WTC11 (cell line): ENCODE data around the gene CENPX. TPM values are rescaled to one million over a fixed set of nuclear protein-coding genes. Genes with fewer than 3 reads are reported as not detected.
A peak's percentile ranks its signal among the peaks of the same experiment; 100 is the strongest.

Source experiments
- ATAC-seq: fragments of 200-7000 bp; cut with Tn5 transposase; 2 replicates; pipeline ENCODE4 v1.10.0; 2021; ENCODE audit warnings: mild to moderate bottlenecking, moderate library complexity
- CTCF ChIA-PET: fragments of 300-600 bp; sonication (Branson Sonifier 250); formaldehyde crosslinking; loops from one replicate; lab custom pipeline; 2021; ENCODE audit warnings: antibody characterized with exemption; lab: Charles Lee
- POLR2A ChIA-PET: fragments of 350-600 bp; sonication (Branson Sonifier 250); formaldehyde crosslinking; loops from one replicate; lab custom pipeline; 2021; ENCODE audit warnings: antibody characterized with exemption; lab: Charles Lee
- DNase-seq: peaks from one replicate; pipeline ENCODE4 v3.0.0; 2021; ENCODE audit warnings: low spot score
- H3K27ac Mint-ChIP-seq: 2 replicates; pipeline ENCODE4 v1.8.0; 2021; ENCODE audit warnings: mixed read lengths
- H3K27me3 Mint-ChIP-seq: 2 replicates; pipeline ENCODE4 v1.8.0; 2021; ENCODE audit warnings: low read depth, mild to moderate bottlenecking, moderate library complexity, mixed read lengths
- H3K36me3 Mint-ChIP-seq: 2 replicates; pipeline ENCODE4 v1.8.0; 2021; ENCODE audit warnings: mixed read lengths
- H3K4me1 Mint-ChIP-seq: 2 replicates; pipeline ENCODE4 v1.8.0; 2022; ENCODE audit warnings: mixed read lengths
- H3K4me3 Mint-ChIP-seq: 2 replicates; pipeline ENCODE4 v1.8.0; 2021; ENCODE audit warnings: mild to moderate bottlenecking, moderate library complexity, mixed read lengths
- H3K9me3 Mint-ChIP-seq: 2 replicates; pipeline ENCODE4 v1.8.0; 2021; ENCODE audit warnings: mixed read lengths
- ARID4B ChIP-seq: sonication (generic); formaldehyde crosslinking; IDR thresholded peaks from 2 replicates; pipeline ENCODE4 v1.8.0; 2023; ENCODE audit warnings: missing genetic modification reagents, mild to moderate bottlenecking, borderline replicate concordance
- CDX4 ChIP-seq: fragments of 250-450 bp; sonication (Bioruptor Pico); IDR thresholded peaks from 2 replicates; pipeline ENCODE4 v1.9.0; 2021; ENCODE audit warnings: moderate library complexity, mild to moderate bottlenecking, inconsistent platforms, borderline replicate concordance
- CREB1 ChIP-seq: sonication (generic); formaldehyde crosslinking; IDR thresholded peaks from 2 replicates; pipeline ENCODE4 v1.8.0; 2023; ENCODE audit warnings: mild to moderate bottlenecking, missing genetic modification reagents
- ELF4 ChIP-seq: sonication (generic); formaldehyde crosslinking; IDR thresholded peaks from 2 replicates; pipeline ENCODE4 v1.8.1; 2022; ENCODE audit warnings: low read depth, mild to moderate bottlenecking, moderate library complexity, missing genetic modification reagents
- FOXP4 ChIP-seq: sonication (generic); formaldehyde crosslinking; IDR thresholded peaks from 2 replicates; pipeline ENCODE4 v1.8.0; 2022; ENCODE audit warnings: mild to moderate bottlenecking, missing genetic modification reagents
- HMGXB4 ChIP-seq: sonication (generic); formaldehyde crosslinking; IDR thresholded peaks from 2 replicates; pipeline ENCODE4 v1.8.1; 2023; ENCODE audit warnings: mild to moderate bottlenecking, moderate library complexity, missing genetic modification reagents
- IRF2 ChIP-seq: sonication (generic); formaldehyde crosslinking; IDR thresholded peaks from 2 replicates; pipeline ENCODE4 v1.8.0; 2022; ENCODE audit warnings: low read depth, missing genetic modification reagents, borderline replicate concordance
- KAT7 ChIP-seq: sonication (generic); formaldehyde crosslinking; IDR thresholded peaks from 2 replicates; pipeline ENCODE4 v1.8.1; 2023; ENCODE audit warnings: missing genetic modification reagents, mild to moderate bottlenecking, borderline replicate concordance
- MAX ChIP-seq: sonication (generic); formaldehyde crosslinking; IDR thresholded peaks from 2 replicates; pipeline ENCODE4 v1.8.0; 2022; ENCODE audit warnings: mild to moderate bottlenecking, missing genetic modification reagents
- SMAD3 ChIP-seq: sonication (generic); formaldehyde crosslinking; IDR thresholded peaks from 2 replicates; pipeline ENCODE4 v1.8.0; 2022; ENCODE audit warnings: missing genetic modification reagents, mild to moderate bottlenecking, borderline replicate concordance
- SP1 ChIP-seq: sonication (generic); formaldehyde crosslinking; conservative IDR thresholded peaks from 2 replicates; pipeline ENCODE4 v1.8.1; 2022; ENCODE audit warnings: missing genetic modification reagents
- TEAD1 ChIP-seq: sonication (generic); formaldehyde crosslinking; IDR thresholded peaks from 2 replicates; pipeline ENCODE4 v1.8.0; 2022; ENCODE audit warnings: mild to moderate bottlenecking, missing genetic modification reagents
- ZNF232 ChIP-seq: sonication (generic); formaldehyde crosslinking; IDR thresholded peaks from 2 replicates; pipeline ENCODE4 v1.8.0; 2022; ENCODE audit warnings: mild to moderate bottlenecking, missing genetic modification reagents
- ZNF425 ChIP-seq: fragments of 250-450 bp; sonication (Bioruptor Pico); conservative IDR thresholded peaks from 2 replicates; pipeline ENCODE4 v1.9.0; 2021; ENCODE audit warnings: mild to moderate bottlenecking
- ZNF532 ChIP-seq: fragments of 250-450 bp; sonication (Bioruptor Pico); IDR thresholded peaks from 2 replicates; pipeline ENCODE4 v1.9.0; 2021; ENCODE audit warnings: mild to moderate bottlenecking, borderline replicate concordance
- total RNA-seq: library from RNA; stranded (reverse); gene quantifications from 3 replicates; pipeline ENCODE4 v1.2.3, GENCODE V29; 2021

Gene CENPX
- total RNA-seq, 1 experiment from 2014 or later, result 121 TPM

- TF ChIP-seq HMGXB4 (CRISPR knock-in tag) (peak; percentile 3; the same call in 1 of the 2 replicates), IRF2 (CRISPR knock-in tag) (no peak), SMAD3 (CRISPR knock-in tag) (peak; percentile 78), ZNF532 (CRISPR knock-in tag) (no peak), MAX (CRISPR knock-in tag) (peak; percentile 93), CDX4 (CRISPR knock-in tag) (no peak), CREB1 (CRISPR knock-in tag) (0 out of 2 replicates have a peak, but pooled peaks have one; percentile 54), KAT7 (CRISPR knock-in tag) (no peak), TEAD1 (CRISPR knock-in tag) (peak; percentile 47), ZNF232 (peak; percentile 90; the same call in 1 of the 2 replicates), FOXP4 (CRISPR knock-in tag) (peak; percentile 91)
These were observed 46.1 kb downstream of the CENPX start (continued) for GRCh38 chr17:81976332-81977210.

- ATAC-seq (no peak), DNase-seq (no peak)
- Mint-ChIP-seq H3K4me3 (no peak overlapping the region), H3K27me3 (peaks cover 64% of the 10 kb centered on the region), H3K36me3 (peaks cover 4% of the 10 kb centered on the region; the same call in 1 of the 2 replicates), H3K9me3 (peaks cover 19% of the 10 kb centered on the region), H3K27ac (no peak overlapping the region), H3K4me1 (peaks cover 3% of the 10 kb centered on the region; the same call in 1 of the 2 replicates)
- CTCF ChIA-PET, result no interaction called here
- POLR2A ChIA-PET, result no interaction called here
- no peak for TF ChIP-seq ARID4B (CRISPR knock-in tag)
- TF ChIP-seq CREB1 (CRISPR knock-in tag), result no peak
- TF ChIP-seq ZNF425 (CRISPR knock-in tag), result no peak
- no peak for TF ChIP-seq ELF4 (CRISPR knock-in tag)
- TF ChIP-seq SP1 (CRISPR knock-in tag), result no peak
These were observed 49.2 kb downstream of the CENPX start for GRCh38 chr17:81973432-81973831.
